Stimulated activated naive CD4-positive, alpha-beta T cell treated with Interleukin-2 at 50 U/mL for 16 hours (primary cell): ENCODE measurements around the gene PHLDA3.

ENCODE experiments used
- DNase-seq: peaks from one replicate; lab custom pipeline; 2025; lab: John Stamatoyannopoulos, UW

PHLDA3 gene

DNA sequence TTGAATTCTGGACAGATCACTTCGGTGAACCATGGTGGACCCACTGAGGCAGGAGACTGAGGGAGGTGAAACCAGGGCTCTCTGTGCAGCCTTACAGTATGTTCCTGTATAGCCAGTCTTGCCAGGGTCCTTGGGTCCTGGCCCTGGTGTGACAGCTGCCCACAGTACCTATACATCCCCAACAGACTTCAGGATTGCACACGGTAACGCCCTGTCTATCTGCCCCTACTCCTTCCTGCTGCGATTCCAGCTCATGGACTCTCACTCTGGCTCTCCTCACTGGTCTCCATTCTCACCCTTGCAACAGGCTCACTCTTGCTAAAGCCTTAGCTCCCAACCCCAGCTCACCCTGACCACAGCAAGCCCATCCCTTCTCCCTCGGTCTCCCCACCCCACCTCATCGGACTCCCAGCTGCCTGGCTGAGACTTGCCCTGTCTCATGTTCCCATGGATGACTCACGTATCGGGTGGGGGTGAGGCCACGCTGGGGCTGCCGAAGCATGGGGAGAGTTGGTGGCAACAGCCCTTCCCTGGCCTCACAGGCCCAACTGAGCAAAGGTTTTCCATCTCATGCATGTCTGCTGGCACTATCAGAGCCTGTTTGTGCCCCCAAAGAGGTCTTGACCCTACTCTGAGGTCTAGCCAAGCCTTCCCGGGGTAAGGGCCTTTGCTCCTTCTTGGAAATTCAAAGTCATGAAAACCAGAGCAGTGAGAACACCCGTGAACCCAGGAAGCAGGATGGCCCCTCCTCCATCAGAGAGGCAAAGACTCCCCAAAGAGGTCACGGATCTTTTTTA, 7.1 kb downstream of the PHLDA3 start:
- DNase-seq, result no peak

GRCh38 chr1:201460814-201461644, 8.0 kb downstream of the PHLDA3 start:
- no peak for DNase-seq

- DNase-seq, result no peak
These were observed 9.2 kb downstream of the PHLDA3 start for GRCh38 chr1:201459775-201460174.

DNA sequence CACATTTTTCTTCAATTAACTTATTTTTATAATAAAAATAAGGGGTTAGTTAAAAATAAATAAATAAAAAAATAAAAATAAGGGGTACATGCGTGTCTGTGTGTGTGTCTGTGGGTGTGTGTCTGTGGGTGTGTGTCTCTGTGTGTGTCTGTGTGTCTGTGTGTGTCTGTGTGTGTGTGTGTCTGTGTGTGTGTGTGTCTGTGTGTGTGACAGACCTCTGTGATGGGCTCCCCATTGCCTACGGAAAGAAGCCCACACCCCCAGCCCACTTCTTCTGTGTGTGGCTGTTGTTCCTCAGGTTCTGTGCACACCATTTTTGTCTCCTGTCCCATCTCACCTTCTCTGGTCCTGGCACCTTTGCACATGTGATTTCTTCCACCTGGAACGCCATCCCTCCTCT, 9.9 kb downstream of the PHLDA3 start:
- DNase-seq, result no peak

- no peak for DNase-seq
These were observed 11.5 kb downstream of the PHLDA3 start for GRCh38 chr1:201457508-201457960.

DNA sequence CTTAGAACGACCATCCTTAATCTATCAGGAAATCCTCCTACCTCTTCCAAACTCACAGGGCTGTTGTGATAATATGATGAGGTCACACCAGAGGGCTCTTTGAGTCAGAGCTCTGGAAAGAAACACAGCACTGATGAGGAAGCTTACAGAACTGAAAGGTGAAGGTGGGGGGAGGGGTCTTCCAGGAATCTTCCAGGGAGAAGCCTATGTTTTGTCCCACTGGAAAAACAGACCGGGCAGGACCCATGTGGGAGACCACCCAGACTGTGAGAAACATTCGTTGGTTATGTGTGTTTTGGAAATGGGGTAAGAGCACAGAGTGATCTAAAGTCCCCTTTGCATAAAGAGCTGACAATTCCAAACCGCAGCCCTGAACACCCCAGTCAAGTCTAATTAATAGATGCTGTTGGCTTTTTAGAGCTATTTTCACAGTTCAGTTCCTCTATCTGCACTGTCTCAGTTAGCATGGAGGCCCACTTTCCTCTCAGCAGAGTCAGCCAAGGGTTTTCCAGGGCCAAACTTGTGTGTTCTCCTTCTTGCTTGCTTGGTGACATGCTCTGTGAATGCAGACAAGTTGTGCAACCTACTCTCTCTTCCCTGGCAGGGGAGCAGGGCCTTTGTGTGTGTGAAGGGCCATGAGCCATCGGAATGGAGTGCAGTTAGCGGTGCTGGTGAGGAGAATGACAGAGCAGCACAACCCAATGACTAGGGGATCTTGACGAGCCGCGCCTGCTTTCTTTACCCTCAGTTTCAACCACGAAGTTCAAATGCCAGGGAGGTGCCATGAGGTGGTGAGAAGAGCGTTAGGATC, 12.3 kb downstream of the PHLDA3 start:
- no peak for DNase-seq

DNA sequence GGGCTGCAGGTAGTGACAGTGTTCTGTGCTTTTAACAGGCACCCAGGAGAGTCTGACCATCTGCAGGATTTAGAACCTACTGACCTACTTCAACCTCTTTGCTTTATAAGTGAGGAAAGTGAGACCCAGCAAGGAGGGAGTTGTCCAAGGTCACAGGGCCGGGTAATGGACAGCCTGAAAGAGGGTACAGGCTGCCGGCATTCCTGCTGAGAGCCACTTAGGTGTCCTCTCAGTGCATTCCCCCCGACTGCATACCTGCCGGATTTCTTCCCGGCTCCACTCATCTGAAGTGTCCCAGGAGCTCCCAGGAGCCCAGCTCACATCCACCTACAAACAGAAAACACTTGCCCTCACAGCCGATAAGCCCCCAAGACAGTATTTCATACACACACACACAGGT, 13.9 kb downstream of the PHLDA3 start:
- no peak for DNase-seq

- DNase-seq, result no peak
These were observed 14.4 kb downstream of the PHLDA3 start for GRCh38 chr1:201454608-201455007.

- no peak for DNase-seq
These were observed 16.1 kb downstream of the PHLDA3 start for GRCh38 chr1:201452866-201453265.

DNA sequence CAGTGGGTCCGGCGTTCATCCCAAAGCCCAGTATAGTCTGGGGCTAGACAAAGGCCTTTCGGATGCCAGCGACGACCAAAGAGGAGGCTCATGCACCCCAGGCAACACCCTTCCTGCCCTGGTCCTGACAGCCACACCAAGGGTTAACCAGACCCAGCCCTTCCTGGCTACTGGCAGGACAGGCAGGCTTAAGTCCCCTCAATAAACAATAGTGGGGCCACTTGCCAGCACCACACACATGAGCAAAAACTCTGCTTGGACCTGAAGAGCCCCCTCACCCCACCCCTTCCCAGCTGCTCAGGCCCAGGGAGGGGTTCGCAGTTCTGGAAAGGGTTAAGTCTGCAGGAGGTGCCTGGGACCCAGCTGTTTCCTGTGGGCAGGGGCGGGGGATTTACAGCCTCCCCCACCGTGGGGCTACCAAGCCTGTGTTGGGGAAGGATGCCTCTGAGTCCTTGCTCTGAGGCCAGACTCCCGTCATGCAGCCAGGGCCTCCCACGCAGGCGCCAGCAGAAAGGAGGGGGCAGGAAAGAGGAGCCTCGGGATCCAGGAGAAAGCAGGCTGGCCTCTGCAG, 18.2 kb downstream of the PHLDA3 start:
- no peak for DNase-seq

- no peak for DNase-seq
These were observed 20.0 kb downstream of the PHLDA3 start for GRCh38 chr1:201448990-201449389.

DNA sequence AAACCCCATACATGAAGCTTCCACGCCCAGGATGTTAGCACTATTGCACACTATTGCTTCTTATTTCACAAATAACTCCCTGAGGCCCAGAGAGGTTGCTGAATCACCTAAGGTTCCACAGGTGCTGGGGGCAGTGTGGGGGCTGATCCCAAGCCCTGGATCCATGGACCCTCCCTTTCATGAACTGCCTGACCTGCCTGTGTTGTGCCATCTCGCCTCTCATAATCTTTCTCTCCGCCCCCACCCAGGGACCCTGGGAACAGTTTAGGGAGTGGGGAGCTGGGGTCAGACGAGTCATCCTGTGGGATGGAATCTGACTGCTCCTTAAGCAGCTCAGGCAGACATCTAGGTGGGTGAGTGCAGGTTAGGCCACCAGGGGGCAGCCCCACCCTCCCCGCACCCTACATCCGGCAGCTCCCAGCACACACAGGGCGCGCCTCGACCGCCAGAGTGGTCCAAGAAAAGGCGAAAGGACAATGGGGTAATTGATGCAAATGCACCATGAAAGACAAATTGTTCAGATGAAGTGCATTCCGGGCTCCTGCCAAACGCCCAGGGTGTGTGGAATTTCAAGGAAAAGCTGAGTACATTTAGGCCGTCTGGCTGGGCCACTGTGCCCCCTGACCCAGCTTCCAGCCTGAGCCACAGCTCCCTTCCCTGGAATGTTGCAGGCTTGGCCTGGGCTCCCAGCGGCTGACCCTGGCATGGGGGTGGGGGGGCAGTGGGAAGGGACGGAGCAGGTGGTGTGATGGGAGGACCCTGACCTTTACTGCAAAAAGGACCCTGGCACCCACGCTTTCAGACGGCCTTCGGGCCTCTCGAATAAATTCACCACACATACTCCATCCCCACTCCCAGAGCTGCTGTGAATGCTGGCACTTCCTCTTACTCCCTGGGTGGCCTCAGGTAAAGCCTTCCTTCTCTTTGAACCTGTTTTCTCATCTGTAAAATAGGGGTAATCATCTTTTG, 20.8 kb downstream of the PHLDA3 start:
- DNase-seq, result peak; percentile 42

- no peak for DNase-seq
These were observed 23.7 kb downstream of the PHLDA3 start for GRCh38 chr1:201445310-201445709.

DNA sequence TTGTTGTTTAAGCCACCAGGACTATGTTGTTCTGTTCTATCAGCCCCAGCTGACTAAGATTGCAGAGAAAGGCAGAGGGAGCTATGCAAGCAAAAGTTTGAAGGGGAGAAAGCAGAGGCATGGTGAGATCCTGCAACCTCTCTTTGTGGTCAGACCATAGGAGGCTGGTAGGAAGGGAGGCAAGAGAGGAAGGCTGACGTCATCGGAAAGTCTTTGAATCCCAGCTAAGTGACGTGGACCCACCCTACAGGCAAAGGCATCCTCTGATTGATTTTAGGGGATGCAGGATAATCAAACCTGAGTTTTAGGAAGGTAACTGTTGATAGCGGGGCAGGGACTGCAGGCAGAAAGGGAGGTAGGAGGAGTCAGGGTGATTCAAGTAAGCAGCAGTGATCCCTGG, 24.2 kb downstream of the PHLDA3 start:
- no peak for DNase-seq

GRCh38 chr1:201443747-201444146, 25.2 kb downstream of the PHLDA3 start:
- no peak for DNase-seq

- DNase-seq, result no peak
These were observed 32.0 kb downstream of the PHLDA3 start for GRCh38 chr1:201436969-201437368.

DNA sequence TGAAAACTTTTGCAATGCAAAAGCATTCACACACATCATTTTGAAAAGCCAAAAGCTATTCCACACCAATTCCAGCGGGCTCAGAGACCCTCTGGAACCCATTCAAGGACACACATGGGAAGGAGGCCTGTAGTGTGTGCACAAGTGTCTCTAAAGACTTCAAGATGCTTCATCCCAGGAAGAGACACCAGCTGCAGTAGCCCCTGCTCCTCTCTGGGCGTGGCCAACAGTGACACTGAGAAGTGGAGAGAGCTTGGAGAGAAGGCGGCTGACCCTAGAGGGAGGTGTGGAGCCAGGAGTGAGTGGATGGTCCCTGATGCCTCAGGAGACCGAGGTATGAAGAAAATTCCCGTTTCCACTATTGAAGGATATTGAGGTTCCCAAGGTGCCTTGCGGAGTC, 32.6 kb downstream of the PHLDA3 start:
- no peak for DNase-seq

GRCh38 chr1:201434266-201434665, 34.7 kb downstream of the PHLDA3 start:
- no peak for DNase-seq

- DNase-seq, result no peak
These were observed 35.4 kb downstream of the PHLDA3 start for GRCh38 chr1:201433609-201434008.

GRCh38 chr1:201430776-201431175, 38.2 kb downstream of the PHLDA3 start:
- no peak for DNase-seq
